Gastrocnemius medialis (tissue), 4 donors: ENCODE results near the gene ST6GALNAC3.

Source experiments
- CTCF ChIP-seq, 5 experiments: fragments of 450-650 bp in 3 of 5; fragments of 200-600 bp in 2 of 5; sonication (generic) in 2 of 5; IDR thresholded peaks in 4 of 5; conservative IDR thresholded peaks in 1 of 5; 1 replicate in 4 of 5; 2 replicates in 1 of 5; pipeline ENCODE4 v1.5.1; 2016 to 2019; ENCODE audit warnings: antibody characterized with exemption in 5 of 5, mild to moderate bottlenecking in 3 of 5, moderate library complexity in 3 of 5
- POLR2A ChIP-seq, 2 donors: fragments of 450-650 bp; IDR thresholded peaks; one replicate each; pipeline ENCODE4 v1.6.1; 2017; ENCODE audit warnings: antibody characterized with exemption in 2 of 2, mild to moderate bottlenecking in 2 of 2, moderate library complexity in 2 of 2

GRCh38 chr1:76542359-76542758, 467.8 kb downstream of the ST6GALNAC3 start:
- TF ChIP-seq CTCF (IDR thresholded peaks at IDR 0.05 in 4 of 5, conservative IDR thresholded peaks at IDR 0.05 in 1 of 5) (no peak), POLR2A (IDR thresholded peaks at IDR 0.05) (no peak)
